GM11168 (cell line): ENCODE measurements around the gene CDON.
"Not testable (repeated sequence)": the region's sequence is repeated elsewhere in the genome, so short reads cannot be mapped to it uniquely, and the experiment has no call there.

ENCODE experiments used
- in situ Hi-C: fragments of 300-500 bp; cut with MboI; formaldehyde crosslinking; loops from one replicate; pipeline ENCODE4 v1.12.0; 2022; ENCODE audit warnings: low sequenced_read_pairs; ENCODE audit not compliant: unreplicated experiment

CDON gene

DNA sequence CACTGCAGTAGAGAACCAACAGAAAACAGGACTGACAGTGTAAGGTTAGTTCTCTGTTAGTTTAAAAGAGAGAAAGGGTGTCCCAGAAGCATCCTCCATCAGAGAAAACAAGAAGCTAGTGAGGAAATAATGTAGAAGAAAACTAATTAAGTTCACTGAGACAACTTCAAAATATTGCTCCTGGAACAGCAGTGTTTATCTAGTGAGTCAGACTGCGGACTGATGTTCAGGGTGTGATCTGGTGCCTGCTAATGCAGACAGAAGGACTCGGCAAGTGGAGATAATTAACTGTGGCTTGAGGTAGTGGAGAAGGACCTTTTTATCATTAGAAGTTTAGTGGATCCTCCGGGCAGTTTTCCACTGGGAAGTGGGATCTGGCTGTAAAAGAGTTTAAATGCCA lies 55.4 kb downstream of the CDON start:
- in situ Hi-C loops: no loop called here

- in situ Hi-C loops: no loop called here
Measured at GRCh38 chr11:126006068-126006467, 56.6 kb downstream of the CDON start.

- in situ Hi-C loops: no loop called here
Measured at GRCh38 chr11:126002181-126002580, 60.5 kb downstream of the CDON start.

DNA sequence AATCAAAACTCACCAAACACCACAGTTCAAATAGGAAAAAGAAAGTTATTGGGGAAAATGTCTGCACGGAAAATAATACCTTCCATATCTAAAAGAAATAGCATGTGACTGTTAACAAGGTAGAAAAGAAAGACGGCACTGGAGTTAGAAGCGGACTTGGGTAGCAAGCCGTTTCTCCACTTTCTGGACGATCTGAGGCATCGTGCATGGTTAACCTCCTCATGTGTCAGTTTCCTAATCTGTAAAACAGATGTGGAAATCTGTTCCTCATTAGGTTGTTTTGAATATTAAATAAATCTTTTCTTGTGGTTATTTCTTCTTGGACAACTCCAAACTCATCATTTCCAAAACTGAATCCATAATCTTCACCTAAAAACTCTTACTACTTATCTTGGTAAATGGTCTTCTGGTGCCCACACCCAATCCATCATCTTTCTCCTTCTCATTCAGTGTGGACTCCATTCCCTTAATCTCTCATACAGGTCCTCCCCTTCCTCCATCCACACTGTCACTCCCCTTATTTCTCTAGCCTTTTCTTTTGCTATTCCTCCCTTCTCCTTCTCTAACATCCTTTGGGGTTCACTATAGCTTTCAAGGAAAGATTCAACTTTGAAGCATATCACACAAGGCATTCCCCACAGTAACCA lies 63.3 kb downstream of the CDON start:
- in situ Hi-C loops: no loop called here

DNA sequence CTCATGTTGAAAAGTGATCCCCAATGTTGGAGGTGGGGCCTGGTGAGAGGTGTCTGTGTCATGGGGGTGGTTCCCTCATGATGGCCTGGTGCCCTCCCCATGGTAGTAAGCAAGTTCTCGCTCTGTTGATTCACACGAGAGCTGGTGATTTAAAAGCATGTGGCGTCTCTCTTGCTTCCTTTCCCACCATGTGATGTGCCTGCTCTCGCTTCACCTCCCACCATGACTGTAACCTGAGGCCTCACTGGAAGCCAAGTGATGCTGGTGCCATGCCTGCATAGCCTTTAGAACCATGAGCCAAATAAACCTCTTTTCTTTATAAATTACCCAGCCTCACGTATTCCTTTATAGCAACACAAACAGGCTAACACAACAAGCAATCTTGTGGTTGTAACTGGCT lies 64.4 kb downstream of the CDON start:
- in situ Hi-C loops: no loop called here

- in situ Hi-C loops: no loop called here
Measured at GRCh38 chr11:125995313-125995712, 67.4 kb downstream of the CDON start.

DNA sequence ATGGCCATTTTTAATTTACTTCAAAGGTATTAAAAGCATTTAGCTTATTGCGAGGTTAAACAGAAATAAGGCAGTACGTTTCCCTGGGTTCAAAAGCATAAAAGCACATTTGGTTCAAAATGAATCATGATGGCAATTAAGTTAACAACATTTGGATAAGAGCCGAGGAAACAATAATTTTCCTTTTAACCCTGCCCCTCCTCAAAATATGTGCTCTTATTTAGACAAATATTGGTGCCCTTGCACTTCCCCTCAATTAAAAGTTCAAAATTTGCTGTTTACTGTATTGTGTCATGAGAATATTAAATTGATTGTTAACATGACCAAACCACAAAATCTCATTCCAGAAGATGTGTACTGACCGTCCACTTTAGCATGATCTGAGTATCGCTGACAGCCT lies 68.2 kb downstream of the CDON start:
- in situ Hi-C loops: no loop called here

- in situ Hi-C loops: no loop called here
Measured at GRCh38 chr11:125992893-125993292, 69.8 kb downstream of the CDON start.

DNA sequence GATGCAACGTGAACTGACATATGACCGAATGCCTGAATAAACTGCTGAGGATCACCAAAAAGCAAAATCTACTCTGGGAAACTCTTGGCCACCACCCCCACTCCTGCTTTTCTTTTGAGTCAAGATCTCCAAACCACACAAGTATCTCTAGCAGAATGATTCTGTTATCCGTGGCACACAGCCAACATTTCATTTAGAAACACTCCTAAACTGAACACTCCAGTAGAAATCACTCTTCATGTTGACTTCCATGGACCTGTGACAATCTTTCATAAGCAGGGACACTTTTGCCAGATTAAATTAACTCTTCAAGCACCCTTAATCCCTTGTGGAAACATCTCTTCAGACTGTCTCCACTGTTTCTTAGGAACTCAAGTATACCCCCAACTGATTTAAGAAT lies 72.4 kb downstream of the CDON start:
- in situ Hi-C loops: no loop called here

- in situ Hi-C loops: no loop called here
Measured at GRCh38 chr11:125987066-125987641, 75.5 kb downstream of the CDON start.

GRCh38 chr11:125985956-125986355 lies 76.7 kb downstream of the CDON start:
- in situ Hi-C loops: not testable (repeated sequence)

DNA sequence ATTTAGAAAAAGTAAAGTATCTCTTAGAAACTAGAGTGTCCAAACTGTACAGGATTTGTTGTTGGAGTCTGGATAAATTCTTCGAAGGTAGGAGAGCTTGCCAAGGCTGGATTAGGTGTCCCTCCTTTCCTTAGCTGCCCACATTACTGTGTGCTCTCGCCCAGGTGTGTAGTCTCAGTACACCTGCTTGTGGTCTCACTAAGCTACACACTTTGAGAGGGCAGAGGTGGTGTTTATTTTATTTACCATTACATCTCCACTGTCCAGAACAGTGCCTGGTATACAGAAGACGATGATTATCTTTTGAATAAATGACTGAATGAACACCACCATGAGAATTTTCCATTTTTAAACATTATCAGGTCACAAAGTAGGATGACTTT lies 80.3 kb downstream of the CDON start:
- in situ Hi-C loops: no loop called here

- in situ Hi-C loops: no loop called here
Measured at GRCh38 chr11:125980436-125980835, 82.2 kb downstream of the CDON start.

DNA sequence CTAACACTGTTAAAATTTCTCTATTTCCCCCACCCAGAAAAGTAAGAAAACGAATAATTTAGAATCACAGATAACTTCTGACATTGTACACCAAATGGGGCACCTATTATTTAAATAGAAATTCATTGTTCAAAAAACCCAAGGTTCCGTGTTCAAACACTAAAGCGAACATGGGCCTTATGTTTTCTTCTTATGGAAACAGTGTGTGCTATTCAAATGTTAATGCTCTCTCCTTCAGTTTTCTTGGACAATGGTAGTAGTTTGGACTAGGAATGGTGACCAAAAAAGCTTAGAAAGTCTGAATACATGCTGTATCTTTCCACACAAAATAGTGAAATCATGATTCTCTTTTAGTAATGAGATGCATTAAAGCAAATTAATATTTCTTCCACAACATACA lies 83.2 kb downstream of the CDON start:
- in situ Hi-C loops: no loop called here

DNA sequence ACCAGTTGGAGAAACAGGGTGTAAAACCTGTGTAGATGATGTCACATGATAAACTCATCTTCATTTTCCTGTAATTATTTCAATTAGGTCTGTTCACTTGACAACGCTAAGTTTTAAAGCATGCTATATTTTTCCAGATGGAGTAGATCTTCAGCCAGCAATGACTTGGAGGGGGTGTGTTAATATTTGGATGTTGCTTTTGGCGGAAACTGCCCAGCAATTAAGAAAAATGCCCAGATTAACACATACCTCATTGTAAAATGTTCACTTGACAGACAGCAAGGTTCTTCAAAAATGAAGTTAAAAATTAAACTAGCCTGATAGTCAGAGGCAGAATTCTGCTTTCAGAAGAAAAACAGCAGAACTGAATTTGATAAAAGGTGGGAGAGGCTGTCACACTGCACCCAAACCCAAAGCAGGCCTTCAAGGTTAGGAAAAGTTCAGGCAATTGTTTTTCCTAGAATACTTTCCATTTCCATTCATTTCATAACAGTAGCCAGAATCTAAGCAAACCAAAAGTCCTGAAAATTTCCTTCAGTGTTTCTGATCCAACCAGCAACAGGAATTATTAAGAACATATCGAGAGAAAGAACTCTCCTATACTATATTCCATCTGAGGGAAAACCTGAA lies 83.8 kb downstream of the CDON start:
- in situ Hi-C loops: no loop called here

GRCh38 chr11:125978181-125978716 lies 84.4 kb downstream of the CDON start:
- in situ Hi-C loops: no loop called here

- in situ Hi-C loops: no loop called here
Measured at GRCh38 chr11:125977333-125977732, 85.3 kb downstream of the CDON start.

GRCh38 chr11:125976156-125976555 lies 86.5 kb downstream of the CDON start:
- in situ Hi-C loops: no loop called here

DNA sequence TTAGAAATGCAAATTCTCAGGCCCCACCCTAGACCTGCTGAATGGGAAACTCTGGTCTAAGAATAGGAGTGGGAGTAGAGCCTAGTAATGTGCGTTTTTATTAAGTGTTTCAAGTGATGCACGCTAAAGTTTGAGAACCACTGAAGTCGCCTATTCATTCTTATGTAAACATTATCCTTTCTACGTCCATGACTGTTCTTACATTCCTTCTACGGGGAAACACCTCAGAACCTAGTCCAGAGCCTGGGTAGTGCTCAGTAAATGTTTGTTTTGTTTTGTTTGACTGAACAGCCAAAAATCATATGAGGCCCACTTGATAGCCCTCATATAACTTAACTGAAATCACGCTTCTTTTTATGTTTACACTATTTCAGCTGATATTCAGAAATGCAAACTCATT lies 87.0 kb downstream of the CDON start:
- in situ Hi-C loops: no loop called here

- in situ Hi-C loops: no loop called here
Measured at GRCh38 chr11:125974284-125974683, 88.4 kb downstream of the CDON start.

DNA sequence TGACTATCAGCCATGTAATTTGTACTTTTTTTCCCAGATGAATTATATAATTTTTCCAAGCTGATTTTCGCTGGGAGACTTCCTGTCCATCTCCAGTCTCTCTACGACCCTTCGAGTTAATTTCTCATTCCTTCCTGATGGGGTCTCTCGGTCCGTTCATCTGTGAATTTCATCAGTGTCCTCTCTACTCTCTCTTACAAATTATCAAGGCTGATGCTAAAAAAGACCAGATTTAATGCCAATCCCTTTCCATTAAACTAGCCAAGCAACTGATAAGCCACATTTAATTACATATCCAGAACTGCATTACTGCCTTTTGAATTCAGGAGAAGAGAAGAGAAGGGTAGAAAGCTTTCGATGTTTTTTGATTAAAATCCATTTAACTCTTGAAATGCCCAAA lies 91.0 kb downstream of the CDON start:
- in situ Hi-C loops: no loop called here

DNA sequence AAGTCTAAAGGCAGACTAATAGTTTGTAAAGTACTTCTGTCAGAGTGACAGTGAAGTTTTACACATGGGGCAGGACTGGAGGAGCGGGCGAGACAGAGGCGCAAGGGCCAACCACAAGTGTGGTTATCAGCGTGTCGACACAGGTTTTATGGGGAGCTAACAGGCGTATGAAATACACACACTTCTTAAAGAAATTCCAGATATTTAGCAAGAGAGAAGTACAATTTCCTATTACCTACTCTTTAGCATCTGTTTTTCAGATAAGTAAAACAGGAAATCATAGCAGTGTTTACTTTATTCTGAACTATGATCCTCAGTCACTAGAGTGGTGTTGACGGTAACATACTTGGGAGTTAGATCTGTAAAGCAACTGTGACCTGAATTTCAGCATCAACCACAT lies 94.3 kb downstream of the CDON start:
- in situ Hi-C loops: no loop called here
